Mesendoderm (in vitro differentiated cells): ENCODE data around the gene PTTG1.

Experiments used
- DNase-seq: peaks from one replicate; pipeline ENCODE4 v3.0.0; 2013
- H2AK5ac ChIP-seq: 2 replicates; pipeline ENCODE4 v1.6.1; 2013; ENCODE audit warnings: low read length, inconsistent platforms
- H2BK120ac ChIP-seq: 2 replicates; pipeline ENCODE4 v1.6.1; 2013; ENCODE audit warnings: low read depth, mild to moderate bottlenecking, low read length, moderate library complexity, mixed read lengths
- H2BK15ac ChIP-seq: replicated peaks from 2 replicates; pipeline ENCODE4 v1.6.1; 2013; ENCODE audit warnings: low read depth, mild to moderate bottlenecking, moderate library complexity
- H2BK5ac ChIP-seq: 2 replicates; pipeline ENCODE4 v1.6.1; 2013; ENCODE audit warnings: low read length, inconsistent platforms
- H3K18ac ChIP-seq: 2 replicates; pipeline ENCODE4 v1.6.1; 2013; ENCODE audit warnings: mild to moderate bottlenecking, low read length, mixed read lengths
- H3K23ac ChIP-seq: one replicate; pipeline ENCODE4 v1.6.1; 2013; ENCODE audit warnings: low read length
- H3K27ac ChIP-seq: 2 replicates; pipeline ENCODE4 v1.5.1; 2013; ENCODE audit warnings: low read depth, mild to moderate bottlenecking, inconsistent platforms, low read length, moderate library complexity
- H3K27me3 ChIP-seq: 2 replicates; pipeline ENCODE4 v1.6.1; 2013; ENCODE audit warnings: low read length, control low read depth, mild to moderate bottlenecking, inconsistent platforms; ENCODE audit not compliant: insufficient read depth, poor library complexity
- H3K36me3 ChIP-seq: 2 replicates; pipeline ENCODE4 v1.6.1; 2013; ENCODE audit warnings: low read length, inconsistent platforms; ENCODE audit not compliant: control insufficient read depth, insufficient read depth
- H3K4ac ChIP-seq: one replicate; pipeline ENCODE4 v1.6.1; 2013; ENCODE audit warnings: low read depth, mild to moderate bottlenecking, low read length, moderate library complexity
- H3K4me1 ChIP-seq: 2 replicates; pipeline ENCODE4 v1.6.1; 2013; ENCODE audit warnings: low read depth, low read length, inconsistent platforms; ENCODE audit not compliant: control insufficient read depth
- H3K4me2 ChIP-seq: 2 replicates; pipeline ENCODE4 v1.6.1; 2013; ENCODE audit warnings: low read length
- H3K4me3 ChIP-seq: 2 replicates; pipeline ENCODE4 v1.5.1; 2013; ENCODE audit warnings: mild to moderate bottlenecking, low read length
- H3K56ac ChIP-seq: one replicate; pipeline ENCODE4 v1.6.1; 2013; ENCODE audit warnings: low read length
- H3K79me1 ChIP-seq: 2 replicates; pipeline ENCODE4 v1.6.1; 2013; ENCODE audit warnings: low read length, inconsistent platforms
- H3K79me2 ChIP-seq: 2 replicates; pipeline ENCODE4 v1.6.1; 2013; ENCODE audit warnings: mild to moderate bottlenecking, low read length; ENCODE audit not compliant: control insufficient read depth, insufficient read depth
- H3K9ac ChIP-seq: 2 replicates; pipeline ENCODE4 v1.6.1; 2013; ENCODE audit warnings: low read length, inconsistent platforms
- H4K5ac ChIP-seq: one replicate; pipeline ENCODE4 v1.6.1; 2013; ENCODE audit warnings: low read length
- H4K8ac ChIP-seq: one replicate; pipeline ENCODE4 v1.6.1; 2013; ENCODE audit warnings: low read depth, mild to moderate bottlenecking, control low read depth, low read length, moderate library complexity
- WGBS: extraction: QIAGEN DNeasy Blood & Tissue Kit; methylation state at CpG from one replicate; pipeline ENCODE4 v1.1.7; 2013; ENCODE audit warnings: low lambda C conversion rate, missing lambda C conversion rate; ENCODE audit not compliant: insufficient coverage; ENCODE audit errors: extremely low coverage; 5-methylcytosine and 5-hydroxymethylcytosine counted together

The PTTG1 gene

GRCh38 chr5:160463227-160463626 is 41.6 kb downstream of the PTTG1 start:
- H2BK5ac ChIP-seq: no peak overlapping the region
- no peak overlapping the region for H3K27ac ChIP-seq
- WGBS: no CpG with 5 or more reads among the region's 4 CpGs
- H3K4me2 ChIP-seq: no peak overlapping the region
- no peak overlapping the region for H2BK15ac ChIP-seq
- no peak overlapping the region for H3K23ac ChIP-seq
- H2BK120ac ChIP-seq: no peak overlapping the region
- no peak overlapping the region for H3K9ac ChIP-seq
- no peaks in the 10 kb centered on the region for H3K27me3 ChIP-seq
- no peak overlapping the region for H4K8ac ChIP-seq
- H3K79me1 ChIP-seq: no peaks in the 10 kb centered on the region
- H3K4me3 ChIP-seq: no peak overlapping the region
- no peak overlapping the region for H2AK5ac ChIP-seq
- no peaks in the 10 kb centered on the region for H3K4me1 ChIP-seq
- H4K5ac ChIP-seq: no peak overlapping the region
- H3K18ac ChIP-seq: no peak overlapping the region
- H3K79me2 ChIP-seq: no peaks in the 10 kb centered on the region
- no peak for DNase-seq
- H3K4ac ChIP-seq: no peak overlapping the region
- H3K56ac ChIP-seq: no peak overlapping the region
- no peaks in the 10 kb centered on the region for H3K36me3 ChIP-seq

DNA sequence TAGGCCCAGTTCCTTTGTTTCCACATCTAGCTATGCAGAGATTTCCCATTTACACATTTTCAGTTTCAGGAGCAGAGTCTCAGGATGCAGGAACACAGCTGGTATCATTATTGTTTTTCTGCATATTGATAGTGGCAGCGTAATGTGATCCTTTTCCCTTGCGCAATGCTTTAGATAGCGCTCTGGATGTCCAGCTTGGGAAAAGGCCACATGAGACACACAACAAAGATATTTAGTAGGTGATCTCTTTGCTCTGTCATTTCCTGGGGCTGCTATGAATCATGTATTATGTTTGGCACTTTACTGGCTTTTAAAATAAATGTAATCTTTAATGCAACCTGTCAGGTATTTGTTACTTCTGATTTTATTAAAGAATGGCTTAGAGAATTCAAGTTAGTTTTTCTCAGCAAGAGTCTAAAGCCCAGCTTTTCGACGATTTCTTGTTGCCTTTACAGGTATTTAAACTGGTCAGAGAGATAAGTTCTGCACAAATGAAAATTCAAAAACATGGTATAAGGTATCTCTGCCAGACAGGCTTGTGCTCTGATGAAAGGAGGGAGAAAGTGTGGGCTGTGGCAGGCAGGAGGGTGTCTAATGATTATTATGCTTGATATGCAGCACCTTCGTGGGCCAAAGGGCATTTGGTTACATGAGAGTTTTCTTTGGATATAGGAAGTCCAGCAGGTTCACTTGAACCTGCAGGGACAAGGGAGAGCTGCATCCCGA is 42.2 kb downstream of the PTTG1 start:
- Histone ChIP-seq H3K79me1 (no peaks in the 10 kb centered on the region), H3K23ac (no peak overlapping the region), H3K9ac (no peak overlapping the region), H3K36me3 (no peaks in the 10 kb centered on the region), H3K56ac (no peak overlapping the region), H2BK120ac (no peak overlapping the region), H3K27ac (no peak overlapping the region), H3K4me2 (no peak overlapping the region), H4K8ac (no peak overlapping the region), H3K4me3 (no peak overlapping the region), H2AK5ac (no peak overlapping the region), H4K5ac (no peak overlapping the region), H2BK5ac (no peak overlapping the region), H3K18ac (no peak overlapping the region), H3K27me3 (no peaks in the 10 kb centered on the region), H3K4me1 (no peaks in the 10 kb centered on the region), H3K79me2 (no peaks in the 10 kb centered on the region), H3K4ac (no peak overlapping the region), H2BK15ac (no peak overlapping the region)
- DNase-seq: no peak
- WGBS: no CpG with 5 or more reads among the region's 7 CpGs

DNA sequence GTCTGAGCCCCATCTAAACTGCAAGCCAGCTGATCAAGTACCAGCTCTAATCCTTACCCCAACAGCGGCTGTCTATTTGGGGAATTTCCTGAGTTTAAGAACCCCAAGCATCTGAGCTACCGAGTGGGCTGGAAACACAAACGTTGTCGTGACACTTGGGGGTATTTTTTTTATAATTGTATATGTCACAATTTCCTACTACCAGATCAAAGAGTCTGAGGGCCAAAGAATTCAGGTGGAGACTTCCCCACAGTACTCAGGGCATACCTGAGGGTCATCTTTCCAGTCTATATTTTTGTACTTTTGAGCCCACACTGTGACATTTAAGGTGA is 42.8 kb downstream of the PTTG1 start:
- Histone ChIP-seq H3K18ac (no peak overlapping the region), H3K56ac (no peak overlapping the region), H2BK120ac (no peak overlapping the region), H3K4me1 (no peaks in the 10 kb centered on the region), H2AK5ac (no peak overlapping the region), H2BK15ac (no peak overlapping the region), H2BK5ac (no peak overlapping the region), H3K4ac (no peak overlapping the region), H3K79me2 (no peaks in the 10 kb centered on the region), H3K4me2 (no peak overlapping the region), H3K36me3 (no peaks in the 10 kb centered on the region), H3K9ac (no peak overlapping the region), H3K27me3 (no peaks in the 10 kb centered on the region), H3K23ac (no peak overlapping the region), H3K4me3 (no peak overlapping the region), H4K8ac (no peak overlapping the region), H4K5ac (no peak overlapping the region), H3K27ac (no peak overlapping the region), H3K79me1 (no peaks in the 10 kb centered on the region)
- WGBS: no CpG with 5 or more reads among the region's 4 CpGs
- DNase-seq: no peak

GRCh38 chr5:160466116-160466515 is 44.5 kb downstream of the PTTG1 start:
- H3K4ac ChIP-seq: no peak overlapping the region
- no peak overlapping the region for H3K23ac ChIP-seq
- H3K4me3 ChIP-seq: no peak overlapping the region
- DNase-seq: no peak
- H3K56ac ChIP-seq: no peak overlapping the region
- no peaks in the 10 kb centered on the region for H3K4me1 ChIP-seq
- H3K36me3 ChIP-seq: no peaks in the 10 kb centered on the region
- H4K5ac ChIP-seq: no peak overlapping the region
- no peak overlapping the region for H2AK5ac ChIP-seq
- no peaks in the 10 kb centered on the region for H3K27me3 ChIP-seq
- no peaks in the 10 kb centered on the region for H3K79me2 ChIP-seq
- H3K9ac ChIP-seq: no peak overlapping the region
- no peak overlapping the region for H2BK5ac ChIP-seq
- no peak overlapping the region for H4K8ac ChIP-seq
- H3K79me1 ChIP-seq: no peaks in the 10 kb centered on the region
- H3K4me2 ChIP-seq: no peak overlapping the region
- no CpG with 5 or more reads among the region's 5 CpGs for WGBS
- H2BK15ac ChIP-seq: no peak overlapping the region
- no peak overlapping the region for H2BK120ac ChIP-seq
- H3K27ac ChIP-seq: no peak overlapping the region
- H3K18ac ChIP-seq: no peak overlapping the region

DNA sequence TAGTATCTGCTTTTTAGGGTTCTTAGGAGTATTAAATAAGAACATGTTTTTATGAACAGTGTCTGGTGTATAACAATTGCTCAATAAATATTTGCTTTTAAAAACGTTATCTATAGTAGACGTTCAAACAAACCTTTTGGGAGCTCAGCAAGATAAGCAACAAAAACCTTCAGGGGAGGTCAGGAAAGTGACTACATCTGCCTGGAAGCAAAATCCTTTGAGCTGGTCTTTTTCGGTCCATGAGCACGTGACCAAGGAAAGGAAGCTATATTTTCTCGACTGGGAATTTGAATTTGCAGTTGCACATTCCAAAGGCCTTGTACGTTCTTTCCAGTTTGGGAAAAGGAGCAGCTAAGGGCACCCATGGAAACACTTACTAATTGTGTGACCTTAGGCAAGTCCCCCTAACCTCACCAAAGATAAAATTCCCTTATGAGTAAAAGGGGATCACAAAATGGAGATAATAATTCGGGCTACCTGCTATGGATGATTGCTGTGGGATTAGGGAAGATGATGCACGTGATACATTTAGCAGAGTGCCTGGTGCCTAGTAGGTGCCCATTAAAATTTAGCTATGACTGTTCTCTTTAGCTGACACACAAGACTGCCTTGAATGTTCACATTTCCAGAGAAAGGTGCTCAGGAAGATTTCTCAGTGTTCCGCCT is 45.4 kb downstream of the PTTG1 start:
- no peak overlapping the region for H3K27ac ChIP-seq
- H4K5ac ChIP-seq: no peak overlapping the region
- H2BK5ac ChIP-seq: no peak overlapping the region
- H3K79me1 ChIP-seq: no peaks in the 10 kb centered on the region
- no peak overlapping the region for H2BK15ac ChIP-seq
- no peak overlapping the region for H2BK120ac ChIP-seq
- no peak overlapping the region for H3K18ac ChIP-seq
- H3K4me3 ChIP-seq: no peak overlapping the region
- WGBS: no CpG with 5 or more reads among the region's 9 CpGs
- H3K4me2 ChIP-seq: no peak overlapping the region
- no peaks in the 10 kb centered on the region for H3K27me3 ChIP-seq
- H3K9ac ChIP-seq: no peak overlapping the region
- H3K36me3 ChIP-seq: no peaks in the 10 kb centered on the region
- H4K8ac ChIP-seq: peak overlapping the region; percentile 76
- H3K56ac ChIP-seq: no peak overlapping the region
- H3K23ac ChIP-seq: no peak overlapping the region
- no peak for DNase-seq
- H3K4ac ChIP-seq: no peak overlapping the region
- no peaks in the 10 kb centered on the region for H3K79me2 ChIP-seq
- no peaks in the 10 kb centered on the region for H3K4me1 ChIP-seq
- H2AK5ac ChIP-seq: no peak overlapping the region
